Left lung (tissue), 10 donors: ENCODE results near the gene PCBP3. TPM values are rescaled to one million over a fixed set of nuclear protein-coding genes. Genes with fewer than 3 reads are reported as not detected.
A peak's percentile ranks its signal among the peaks of the same experiment; 100 is the strongest.
"Not testable (repeated sequence)": the region's sequence is repeated elsewhere in the genome, so short reads cannot be mapped to it uniquely, and the experiment has no call there.

Experiments used
- ATAC-seq: fragments of 200-7000 bp; cut with Tn5 transposase; one replicate; pipeline ENCODE4 v1.9.1; 2020; ENCODE audit warnings: moderate library complexity
- DNase-seq, 4 donors: peaks; one replicate each; pipeline ENCODE4 v3.0.0-alpha.2; 2013 to 2020
- H3K27ac ChIP-seq, 2 donors: fragments of 200-600 bp; sonication (generic) in 1 of 2; one replicate each; pipeline versions ENCODE4 v1.5.0 to v1.8.0; 2020 to 2021
- H3K27me3 ChIP-seq, 2 donors: fragments of 200-600 bp; sonication (generic) in 1 of 2; one replicate each; pipeline versions ENCODE4 v1.5.0 to v1.8.0; 2020 to 2021
- H3K36me3 ChIP-seq, 2 donors: fragments of 200-600 bp; sonication (generic) in 1 of 2; one replicate each; pipeline versions ENCODE4 v1.5.0 to v1.8.0; 2020 to 2021
- H3K4me1 ChIP-seq, 2 donors: fragments of 200-600 bp; one replicate each; pipeline ENCODE4 v1.8.0; 2021
- H3K4me3 ChIP-seq, 2 donors: fragments of 200-600 bp; sonication (generic) in 1 of 2; one replicate each; pipeline versions ENCODE4 v1.5.0 to v1.8.0; 2020 to 2021; ENCODE audit warnings: mild to moderate bottlenecking in 1 of 2
- H3K9me3 ChIP-seq, 2 donors: fragments of 200-600 bp; sonication (generic) in 1 of 2; one replicate each; pipeline versions ENCODE4 v1.5.0 to v1.8.0; 2020 to 2021
- intact Hi-C, 2 donors: fragments of 100-400 bp; cut with DNase I; formaldehyde crosslinking; loops; one replicate each; pipeline versions ENCODE4 v1.11.2 to v1.14.2; 2022
- polyA plus RNA-seq, 6 donors: library from polyadenylated mRNA; unstranded; fragments of 120-200 nt; gene quantifications; one replicate each; pipeline ENCODE4 v1.2.1, GENCODE V29; 2013; ENCODE audit not compliant: insufficient read length in 6 of 6
- total RNA-seq, 2 donors: library from RNA; stranded (reverse); fragmentation: NEBNext Ultra II Directional; extraction: Animal tissue kit (Norgen Biotek cat#: 25700); gene quantifications; one replicate each; pipeline ENCODE4 v1.2.1, GENCODE V29; 2021
- TF ChIP-seq, protein P1 (sequence below), 2 donors: fragments of 200-600 bp; sonication (generic) in 1 of 2; IDR thresholded peaks; one replicate each; pipeline versions ENCODE4 v1.5.0 to v1.8.0; 2021; ENCODE audit warnings: antibody characterized with exemption in 2 of 2
- donor health status: DM: no; HTN: yes; CAD: no.
- donor health status: DM: no; HTN: no; CAD: no.

Gene PCBP3
- total and polyA plus RNA-seq, 8 donors, result 2.1 to 13.8 (median 3.0) TPM

DNA sequence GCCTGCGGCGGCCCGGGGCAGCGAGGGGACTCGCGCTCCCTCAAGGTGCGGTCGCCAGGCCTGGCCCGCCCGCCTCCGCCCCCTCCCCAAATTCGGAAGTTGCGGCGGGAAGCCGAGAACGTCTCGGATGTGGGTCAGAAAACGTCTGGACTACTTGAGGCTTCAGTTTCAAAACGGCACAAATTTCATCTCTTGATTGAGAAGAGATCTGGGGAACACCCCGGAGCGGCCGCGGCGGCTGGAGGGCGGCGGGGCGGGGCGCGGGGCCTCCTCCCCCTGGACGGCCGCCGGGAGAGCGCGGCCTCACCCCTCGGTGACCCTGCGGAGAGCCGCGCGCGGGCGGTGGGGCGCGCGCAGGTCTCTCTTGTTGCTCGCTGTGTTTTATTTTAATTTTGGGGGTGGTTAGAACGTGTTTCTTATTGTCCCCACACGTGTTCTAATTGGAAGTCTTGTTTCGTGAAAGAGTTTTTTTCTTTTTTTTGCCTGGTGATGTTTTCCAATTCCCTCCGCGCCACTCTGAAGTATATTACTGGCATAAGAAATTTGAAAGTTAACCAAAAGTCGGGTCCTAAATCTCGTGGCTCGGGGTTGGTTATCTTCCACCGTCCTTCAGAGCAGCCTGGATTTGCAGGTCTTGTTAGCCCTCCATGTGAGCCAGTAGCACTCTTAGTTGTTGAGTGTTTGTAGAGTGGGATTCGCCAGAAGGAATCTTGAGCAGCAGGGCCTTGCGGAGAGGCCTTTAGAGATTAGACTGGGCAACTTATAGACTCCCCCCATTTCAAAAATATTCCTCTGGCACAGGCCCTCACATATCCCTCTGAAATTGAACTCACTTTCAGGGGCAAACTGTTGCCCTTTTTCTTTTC lies 749 bp downstream of the PCBP3 start:
- H3K9me3 ChIP-seq, result no peaks in the 10 kb centered on the region
- peaks cover 0 to 30% of the 10 kb centered on the region in 2 donors for H3K4me1 ChIP-seq
- TF ChIP-seq, protein P1, sequence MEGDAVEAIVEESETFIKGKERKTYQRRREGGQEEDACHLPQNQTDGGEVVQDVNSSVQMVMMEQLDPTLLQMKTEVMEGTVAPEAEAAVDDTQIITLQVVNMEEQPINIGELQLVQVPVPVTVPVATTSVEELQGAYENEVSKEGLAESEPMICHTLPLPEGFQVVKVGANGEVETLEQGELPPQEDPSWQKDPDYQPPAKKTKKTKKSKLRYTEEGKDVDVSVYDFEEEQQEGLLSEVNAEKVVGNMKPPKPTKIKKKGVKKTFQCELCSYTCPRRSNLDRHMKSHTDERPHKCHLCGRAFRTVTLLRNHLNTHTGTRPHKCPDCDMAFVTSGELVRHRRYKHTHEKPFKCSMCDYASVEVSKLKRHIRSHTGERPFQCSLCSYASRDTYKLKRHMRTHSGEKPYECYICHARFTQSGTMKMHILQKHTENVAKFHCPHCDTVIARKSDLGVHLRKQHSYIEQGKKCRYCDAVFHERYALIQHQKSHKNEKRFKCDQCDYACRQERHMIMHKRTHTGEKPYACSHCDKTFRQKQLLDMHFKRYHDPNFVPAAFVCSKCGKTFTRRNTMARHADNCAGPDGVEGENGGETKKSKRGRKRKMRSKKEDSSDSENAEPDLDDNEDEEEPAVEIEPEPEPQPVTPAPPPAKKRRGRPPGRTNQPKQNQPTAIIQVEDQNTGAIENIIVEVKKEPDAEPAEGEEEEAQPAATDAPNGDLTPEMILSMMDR (IDR thresholded peaks at IDR 0.05), result no peak
- H3K27ac ChIP-seq, result peak overlapping the region in 1 of 2 donors; percentile 58
- intact Hi-C loops, result no loop called here
- H3K27me3 ChIP-seq, result peaks cover 0 to 70% of the 10 kb centered on the region in 2 donors
- ATAC-seq (no peak), DNase-seq (no peak)
- peak overlapping the region; percentile 28 to 47 for H3K4me3 ChIP-seq
- no peaks in the 10 kb centered on the region for H3K36me3 ChIP-seq

DNA sequence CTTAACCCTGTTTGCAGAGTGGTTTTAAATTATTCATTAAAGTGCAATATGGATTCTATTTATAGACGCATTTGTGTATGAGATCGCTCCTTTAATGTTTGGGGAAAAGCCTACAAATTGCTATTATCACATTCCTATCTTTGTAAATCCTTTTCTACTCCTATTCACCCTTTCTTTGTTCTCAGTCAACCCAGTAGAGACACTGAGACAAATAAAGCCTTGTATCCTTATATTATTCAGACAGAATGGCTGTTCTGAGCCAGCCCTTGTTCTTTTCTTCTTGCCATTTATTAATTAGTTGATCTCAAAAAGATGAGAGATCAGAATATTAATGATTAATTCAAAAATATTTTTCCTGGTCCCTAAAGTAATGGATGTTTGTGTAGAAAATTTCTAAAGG lies 8.4 kb downstream of the PCBP3 start:
- no peak for ATAC-seq
- H3K4me3 ChIP-seq, result no peak overlapping the region
- intact Hi-C loops, result no loop called here
- H3K36me3 ChIP-seq, result no peaks in the 10 kb centered on the region
- TF ChIP-seq, protein P1 (IDR thresholded peaks at IDR 0.05), result no peak
- DNase-seq, result no peak
- H3K27me3 ChIP-seq, result peaks cover 0 to 14% of the 10 kb centered on the region in 2 donors
- no peak overlapping the region for H3K27ac ChIP-seq
- no peaks in the 10 kb centered on the region for H3K4me1 ChIP-seq
- H3K9me3 ChIP-seq, result no peaks in the 10 kb centered on the region

DNA sequence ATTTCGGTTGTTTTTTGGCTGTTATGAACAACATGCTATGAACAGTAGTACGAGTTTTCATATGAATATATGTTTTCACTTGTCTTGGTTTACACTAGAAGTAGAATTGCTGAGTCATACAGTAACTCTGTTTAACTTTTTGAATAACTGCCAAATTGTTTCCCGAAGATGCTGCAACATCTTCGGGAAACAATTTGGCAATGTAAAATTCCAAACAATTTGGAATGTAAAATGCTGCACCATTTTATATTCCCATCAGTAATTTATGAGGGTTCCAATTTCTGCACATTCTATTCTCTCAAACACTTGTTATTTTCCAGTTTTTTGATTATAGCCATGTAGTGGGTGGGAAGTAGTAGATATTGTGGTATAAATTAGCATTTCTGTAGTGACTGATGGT lies 11.6 kb downstream of the PCBP3 start:
- intact Hi-C loops, result no loop called here
- Histone ChIP-seq H3K36me3 (no peaks in the 10 kb centered on the region), H3K27ac (no peak overlapping the region), H3K4me3 (no peak overlapping the region), H3K4me1 (no peaks in the 10 kb centered on the region), H3K27me3 (no peaks in the 10 kb centered on the region), H3K9me3 (no peaks in the 10 kb centered on the region)
- DNase-seq, result no peak
- ATAC-seq, result no peak
- TF ChIP-seq, protein P1 (IDR thresholded peaks at IDR 0.05), result no peak

DNA sequence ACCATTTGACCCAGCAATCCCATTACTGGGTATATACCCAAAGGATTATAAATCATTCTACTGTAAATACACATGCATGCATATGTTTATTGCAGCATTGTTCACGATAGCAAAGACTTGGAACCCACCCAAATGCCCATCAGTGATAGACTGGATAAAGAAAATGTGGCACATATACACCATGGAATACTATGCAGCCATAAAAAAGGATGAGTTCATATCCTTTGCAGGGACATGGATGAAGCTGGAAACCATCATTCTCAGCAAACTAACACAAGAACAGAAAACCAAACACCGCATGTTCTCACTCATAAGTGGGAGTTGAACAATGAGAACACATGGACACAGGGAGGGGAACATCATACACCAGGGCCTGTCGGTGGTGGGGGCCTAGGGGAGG lies 12.6 kb downstream of the PCBP3 start:
- ATAC-seq, DNase-seq, H3K4me1 ChIP-seq, intact Hi-C loops, H3K9me3 ChIP-seq, H3K27ac ChIP-seq, H3K27me3 ChIP-seq, H3K36me3 ChIP-seq, H3K4me3 ChIP-seq: not testable (repeated sequence)

DNA sequence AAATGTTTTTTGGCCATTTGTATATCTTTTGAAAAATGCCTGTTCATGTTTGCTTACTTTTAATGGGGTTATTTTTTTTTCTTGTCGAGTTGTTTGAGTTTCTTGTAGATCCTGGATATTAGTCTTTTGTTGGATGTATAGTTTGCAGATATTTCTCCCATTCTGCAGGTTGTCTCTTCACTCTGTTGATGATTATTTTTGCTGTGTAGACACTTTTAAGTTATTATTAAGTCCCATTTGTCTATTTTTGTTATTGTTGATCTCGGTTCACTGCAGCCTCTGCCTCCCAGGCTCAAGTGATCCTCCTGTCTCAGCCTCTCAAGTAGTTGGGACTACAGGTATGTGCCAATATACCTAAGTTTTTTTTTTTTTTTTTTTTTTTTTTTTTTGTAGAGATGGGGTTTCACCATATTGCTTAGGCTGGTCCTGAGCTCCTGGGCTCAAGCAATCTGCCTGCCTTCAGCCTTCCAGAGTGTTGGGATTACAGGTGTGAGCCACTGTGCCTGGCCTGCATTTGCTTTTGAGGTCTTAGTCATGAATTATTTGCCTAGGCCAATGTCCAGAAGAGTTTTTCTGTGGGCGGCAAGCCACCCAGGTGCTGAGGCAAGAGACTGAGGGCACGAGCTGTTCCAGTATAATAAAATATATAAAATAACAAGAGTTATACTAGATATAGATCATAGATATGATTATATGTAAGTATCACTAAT lies 18.5 kb downstream of the PCBP3 start:
- H3K4me3 ChIP-seq, H3K36me3 ChIP-seq, intact Hi-C loops, ATAC-seq, DNase-seq, H3K27ac ChIP-seq, H3K4me1 ChIP-seq, H3K27me3 ChIP-seq: not testable (repeated sequence)
- peaks cover 0 to 11% of the 10 kb centered on the region in 2 donors for H3K9me3 ChIP-seq

DNA sequence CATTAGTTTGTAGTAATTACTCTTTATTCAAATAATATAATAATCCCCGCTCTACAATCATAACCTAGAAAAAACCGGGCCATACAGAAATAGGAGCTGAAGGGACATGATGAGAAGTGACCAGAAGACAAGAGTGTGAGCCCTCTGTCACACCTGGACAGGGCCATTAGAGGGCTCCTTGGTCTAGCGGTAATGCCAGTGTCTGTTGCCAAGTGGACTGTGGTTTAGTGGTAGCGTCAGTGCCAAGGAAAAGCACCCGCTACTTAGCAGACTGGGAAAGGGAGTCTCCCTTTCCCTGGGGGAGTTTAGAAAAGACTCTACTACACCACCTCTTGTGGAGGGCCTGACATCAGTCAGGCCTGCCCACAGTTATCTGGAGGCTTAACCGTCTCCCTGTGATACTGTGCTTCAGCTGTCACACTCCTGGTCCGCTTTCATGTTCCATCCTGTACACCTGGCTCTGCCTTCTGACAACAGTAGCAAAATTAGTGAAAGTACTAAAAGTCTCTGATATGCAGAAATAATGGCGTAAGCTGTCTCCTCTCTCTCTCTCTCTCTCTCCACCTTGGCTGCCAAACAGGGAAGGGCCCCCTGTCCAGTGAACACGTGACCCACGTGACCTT lies 19.2 kb downstream of the PCBP3 start:
- ATAC-seq, H3K4me1 ChIP-seq, H3K4me3 ChIP-seq, H3K36me3 ChIP-seq, DNase-seq, H3K27ac ChIP-seq, H3K27me3 ChIP-seq, intact Hi-C loops: not testable (repeated sequence)
- peaks cover 0 to 18% of the 10 kb centered on the region in 2 donors for H3K9me3 ChIP-seq
